ENCODE results near the gene EXOC6B.

DNA sequence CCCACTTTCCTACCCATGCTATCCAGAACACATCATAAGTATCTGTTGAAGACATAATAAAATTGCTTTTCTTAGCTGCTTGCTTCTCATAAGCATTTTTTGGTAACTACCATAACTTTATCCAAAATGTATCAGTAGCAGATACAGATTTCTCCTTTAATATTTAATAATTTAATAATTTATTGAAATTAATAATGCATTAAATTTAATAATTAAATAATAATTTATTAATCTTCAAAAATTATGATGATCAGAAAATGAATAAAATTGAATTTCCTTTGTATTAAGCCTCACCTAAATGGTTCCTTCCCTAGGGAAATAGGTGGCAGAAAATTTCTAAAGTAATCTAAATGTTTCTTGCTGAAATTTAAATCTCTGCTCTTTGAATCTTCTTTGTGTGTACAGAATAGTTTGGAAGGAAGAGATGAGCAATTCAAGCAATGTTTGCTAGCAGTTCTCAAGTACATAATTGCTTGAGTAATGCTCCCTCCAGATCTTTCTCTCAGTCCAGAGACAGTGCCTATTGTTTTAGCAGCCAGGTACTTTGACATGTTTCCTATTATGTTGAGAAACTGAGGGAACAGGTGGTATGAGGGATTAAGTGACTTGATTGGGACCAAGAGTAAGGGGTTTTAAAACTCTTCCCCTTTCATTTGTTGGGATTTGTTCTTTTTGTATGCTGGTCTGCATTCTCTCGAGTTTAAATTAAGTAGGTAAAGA is 555.1 kb downstream of the EXOC6B start:
- TF ChIP-seq ZNF561 (tag by site-specific recombination; IDR thresholded peaks at IDR 0.05; ENCODE audit: borderline replicate concordance) (no peak), ZFHX2 (tag by site-specific recombination; conservative IDR thresholded peaks at IDR 0.05) (no peak), CTCF (tag by site-specific recombination; IDR thresholded peaks at IDR 0.05) (no peak), YY1 (tag by site-specific recombination; IDR thresholded peaks at IDR 0.05) (no peak), TCF7L2 (IDR thresholded peaks at IDR 0.05; ENCODE audit: borderline replicate concordance, low read depth, low read length) (no peak), ZNF521 (tag by site-specific recombination; IDR thresholded peaks at IDR 0.05) (no peak), MYNN (tag by site-specific recombination; IDR thresholded peaks at IDR 0.05; ENCODE audit: borderline replicate concordance) (no peak), ZNF280C (tag by site-specific recombination; IDR thresholded peaks at IDR 0.05) (no peak), ZNF530 (tag by site-specific recombination; IDR thresholded peaks at IDR 0.05; ENCODE audit: low read depth) (no peak), ZSCAN18 (tag by site-specific recombination; IDR thresholded peaks at IDR 0.05) (no peak), ZNF768 (tag by site-specific recombination; IDR thresholded peaks at IDR 0.05) (no peak), ZNF830 (tag by site-specific recombination; IDR thresholded peaks at IDR 0.05; ENCODE audit: low read depth) (no peak)
